Measurements from ENCODE around the gene HTRA1.

HTRA1 gene

GRCh38 chr10:122484276-122485060 lies 23.1 kb downstream of the HTRA1 start:
- no peak for DNase-seq (ENCODE audit: extremely low spot score)
- POLR2A ChIA-PET: no interaction called here
- no peak for TF ChIP-seq CTCF (IDR thresholded peaks at IDR 0.05; ENCODE audit: control extremely low read depth, extremely low read depth, low read depth, missing control alignments)
- CTCF ChIA-PET: no interaction called here

GRCh38 chr10:122485670-122486069 lies 24.3 kb downstream of the HTRA1 start:
- CTCF ChIA-PET: no interaction called here
- DNase-seq (ENCODE audit: extremely low spot score): no peak

GRCh38 chr10:122486406-122487080 lies 25.2 kb downstream of the HTRA1 start:
- ChIA-PET CTCF (no interaction called here), POLR2A (no interaction called here)
- no peak for TF ChIP-seq CTCF (IDR thresholded peaks at IDR 0.05; ENCODE audit: control extremely low read depth, extremely low read depth, low read depth, missing control alignments)
- no peak for DNase-seq (ENCODE audit: extremely low spot score)

More at GRCh38 chr10:122485670-122486069, 24.3 kb downstream of the HTRA1 start:
- no peak for TF ChIP-seq CTCF (IDR thresholded peaks at IDR 0.05; ENCODE audit: control extremely low read depth, extremely low read depth, low read depth, missing control alignments)
- POLR2A ChIA-PET: no interaction called here

GRCh38 chr10:122487174-122487765 lies 25.9 kb downstream of the HTRA1 start:
- no peak for TF ChIP-seq CTCF (IDR thresholded peaks at IDR 0.05; ENCODE audit: control extremely low read depth, extremely low read depth, low read depth, missing control alignments)

GRCh38 chr10:122490268-122490667 lies 28.9 kb downstream of the HTRA1 start:
- CTCF ChIA-PET: no interaction called here
- no peak for TF ChIP-seq CTCF (IDR thresholded peaks at IDR 0.05; ENCODE audit: control extremely low read depth, extremely low read depth, low read depth, missing control alignments)
- no peak for DNase-seq (ENCODE audit: extremely low spot score)
- POLR2A ChIA-PET: no interaction called here

More at GRCh38 chr10:122487174-122487765, 25.9 kb downstream of the HTRA1 start:
- DNase-seq (ENCODE audit: extremely low spot score): no peak
- ChIA-PET POLR2A (no interaction called here), CTCF (no interaction called here)

- TF ChIP-seq CTCF (IDR thresholded peaks at IDR 0.05; ENCODE audit: control extremely low read depth, extremely low read depth, low read depth, missing control alignments): no peak
- ChIA-PET POLR2A (no interaction called here), CTCF (interaction anchor here (1.1 kb wide), 1 partner anchor 12 kb away, joined by 3 read pairs; no protein-coding TSS in a partner anchor)
- no peak for DNase-seq (ENCODE audit: extremely low spot score)
These were observed 29.7 kb downstream of the HTRA1 start for GRCh38 chr10:122490786-122491680.

Data from GM10248 (cell line).